BJ (cell line): ENCODE data around the gene NINL. TPM values are rescaled to one million over a fixed set of nuclear protein-coding genes. Genes with fewer than 3 reads are reported as not detected.

ENCODE experiments used
- CTCF ChIA-PET: fragments of 350-600 bp; formaldehyde crosslinking; extraction: SDS; loops from one replicate; lab custom pipeline; 2021; ENCODE audit warnings: antibody characterized with exemption, inconsistent platforms; lab: Yijun Ruan, JAX
- POLR2A ChIA-PET: fragments of 300-600 bp; sonication (Branson Sonifier 250); formaldehyde crosslinking; extraction: SDS; loops from one replicate; lab custom pipeline; 2021; ENCODE audit warnings: antibody characterized with exemption; lab: Charles Lee
- DNase-seq: peaks from one replicate; pipeline ENCODE4 v3.0.0-alpha.2; 2011; ENCODE audit warnings: low read depth
- H3K27me3 ChIP-seq: 2 replicates; pipeline ENCODE4 v1.6.0; 2011; ENCODE audit warnings: low read length; ENCODE audit not compliant: control insufficient read depth, insufficient read depth
- H3K36me3 ChIP-seq: 2 replicates; pipeline ENCODE4 v1.5.1; 2011; ENCODE audit warnings: low read length; ENCODE audit not compliant: control insufficient read depth, insufficient read depth
- H3K4me3 ChIP-seq: 2 replicates; pipeline ENCODE4 v1.5.1; 2011; ENCODE audit warnings: low read depth, mild to moderate bottlenecking, control low read depth, low read length
- CTCF ChIP-seq: IDR thresholded peaks from 2 replicates; pipeline ENCODE4 v1.5.1; 2011; ENCODE audit warnings: low read depth, mild to moderate bottlenecking, control low read depth, inconsistent platforms, low read length, moderate library complexity; ENCODE audit not compliant: insufficient read depth
- polyA plus RNA-seq: library from polyadenylated mRNA; depleted of rRNA; stranded (reverse); fragments of >200 nt; gene quantifications from 2 replicates; pipeline ENCODE4 v1.2.3, GENCODE V29; 2011

The NINL gene
- polyA plus RNA-seq, 1 experiment: 6.2 TPM

- CTCF ChIA-PET: no interaction called here
- no peak for DNase-seq
- Histone ChIP-seq H3K4me3 (no peak overlapping the region), H3K36me3 (peaks cover 16% of the 10 kb centered on the region; the same call in 1 of the 2 replicates), H3K27me3 (no peaks in the 10 kb centered on the region)
- no peak for TF ChIP-seq CTCF
- POLR2A ChIA-PET: no interaction called here
Observed at GRCh38 chr20:25514747-25515340, 70.5 kb downstream of the NINL start.

GRCh38 chr20:25514195-25514594, 71.1 kb downstream of the NINL start:
- no peak for TF ChIP-seq CTCF
- POLR2A ChIA-PET: no interaction called here
- Histone ChIP-seq H3K27me3 (no peaks in the 10 kb centered on the region), H3K36me3 (peaks cover 20% of the 10 kb centered on the region), H3K4me3 (no peak overlapping the region)
- CTCF ChIA-PET: no interaction called here
- no peak for DNase-seq

GRCh38 chr20:25512709-25513108, 72.6 kb downstream of the NINL start:
- no peaks in the 10 kb centered on the region for H3K27me3 ChIP-seq
- peaks cover 21% of the 10 kb centered on the region for H3K36me3 ChIP-seq
- DNase-seq: no peak
- POLR2A ChIA-PET: no interaction called here
- no peak overlapping the region for H3K4me3 ChIP-seq
- CTCF ChIA-PET: no interaction called here
- TF ChIP-seq CTCF: no peak

- Histone ChIP-seq H3K36me3 (peaks cover 19% of the 10 kb centered on the region), H3K27me3 (no peaks in the 10 kb centered on the region), H3K4me3 (no peak overlapping the region)
- POLR2A ChIA-PET: no interaction called here
- CTCF ChIA-PET: no interaction called here
- no peak for TF ChIP-seq CTCF
- DNase-seq: no peak
Observed at GRCh38 chr20:25511183-25511582, 74.1 kb downstream of the NINL start.

GRCh38 chr20:25510721-25511120, 74.6 kb downstream of the NINL start:
- no peaks in the 10 kb centered on the region for H3K27me3 ChIP-seq
- DNase-seq: no peak
- H3K4me3 ChIP-seq: no peak overlapping the region
- H3K36me3 ChIP-seq: peaks cover 19% of the 10 kb centered on the region
- CTCF ChIA-PET: no interaction called here
- POLR2A ChIA-PET: no interaction called here
- no peak for TF ChIP-seq CTCF
